Tibial nerve (tissue), 4 donors: ENCODE data around the gene CLEC7A. TPM values are rescaled to one million over a fixed set of nuclear protein-coding genes. Genes with fewer than 3 reads are reported as not detected.

ENCODE experiments used
- DNase-seq, 2 donors: peaks; one replicate each; pipeline ENCODE4 v3.0.0-alpha.2; 2019; ENCODE audit warnings: low spot score in 2 of 2
- H3K27ac ChIP-seq, 4 donors: fragments of 200-600 bp; sonication (generic) in 3 of 4; one replicate each; pipeline ENCODE4 v1.5.1; 2017 to 2019; ENCODE audit warnings: mild to moderate bottlenecking in 1 of 4
- H3K27me3 ChIP-seq, 2 donors: fragments of 200-600 bp; sonication (generic) in 1 of 2; one replicate each; pipeline versions ENCODE4 v1.5.1 to v1.6.0; 2017 to 2019
- H3K36me3 ChIP-seq, 3 donors: fragments of 200-600 bp; sonication (generic); one replicate each; pipeline ENCODE4 v1.5.1; 2018 to 2019
- H3K4me1 ChIP-seq, 4 donors: fragments of 200-600 bp; sonication (generic) in 3 of 4; one replicate each; pipeline ENCODE4 v1.5.1; 2017 to 2019
- H3K4me3 ChIP-seq, 4 donors: fragments of 200-600 bp; sonication (generic) in 3 of 4; one replicate each; pipeline ENCODE4 v1.5.1; 2017 to 2019; ENCODE audit warnings: mild to moderate bottlenecking in 1 of 4, moderate library complexity in 1 of 4
- H3K9me3 ChIP-seq, 4 donors: fragments of 200-600 bp; sonication (generic) in 3 of 4; one replicate each; pipeline ENCODE4 v1.5.1; 2017 to 2019
- EP300 ChIP-seq, 2 donors: sonication (generic); formaldehyde crosslinking; IDR thresholded peaks; one replicate each; pipeline ENCODE4 v1.6.1; 2017; ENCODE audit warnings: antibody characterized with exemption in 2 of 2, mild to moderate bottlenecking in 1 of 2
- POLR2A ChIP-seq, 2 donors: fragments of 450-650 bp; IDR thresholded peaks; one replicate each; pipeline ENCODE4 v1.6.1; 2017; ENCODE audit warnings: antibody characterized with exemption in 2 of 2, mild to moderate bottlenecking in 2 of 2, moderate library complexity in 2 of 2
- WGBS, 2 donors: methylation state at CpG; one replicate each; pipeline ENCODE4 v1.1.5; 2018; 5-methylcytosine and 5-hydroxymethylcytosine counted together
- total RNA-seq, 4 donors: library from RNA; depleted of rRNA; stranded (reverse); fragments of >200 nt; gene quantifications; one replicate each; pipeline ENCODE4 v1.1.0, GENCODE V29; 2016
- TF ChIP-seq, protein P1 (sequence below), 5 experiments: fragments of 200-600 bp in 3 of 5; fragments of 450-650 bp in 2 of 5; sonication (generic) in 3 of 5; IDR thresholded peaks; one replicate each; pipeline ENCODE4 v1.5.1; 2016 to 2019; ENCODE audit warnings: antibody characterized with exemption in 5 of 5, mild to moderate bottlenecking in 3 of 5, moderate library complexity in 2 of 5

The CLEC7A gene
- total RNA-seq, 4 donors from 2014 or later = 4.0 to 13.5 (median 7.9) TPM

DNA sequence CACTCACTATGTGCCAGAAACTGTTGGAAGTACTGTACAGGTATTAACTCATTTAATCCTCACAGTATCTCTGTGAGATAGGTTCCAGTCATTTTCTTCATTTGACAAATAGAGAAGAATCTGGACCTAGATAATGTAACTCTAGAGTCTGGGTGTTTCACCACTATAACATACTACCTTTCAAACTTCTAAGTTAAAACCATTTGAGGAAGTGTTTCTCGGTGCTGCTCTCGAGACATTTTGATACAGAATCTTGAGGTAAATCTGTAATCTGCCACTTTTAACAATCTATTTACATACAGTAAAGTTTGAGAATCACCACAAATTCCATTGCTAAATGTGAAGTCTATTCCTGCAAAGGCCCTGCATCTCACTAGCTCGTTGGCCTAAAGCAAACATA lies 33.1 kb upstream of the CLEC7A start:
- WGBS, 2 donors = 76 to 78% methylated on average over 3 of the region's 3 CpGs
- DNase-seq = no peak
- H3K27me3 ChIP-seq = no peaks in the 10 kb centered on the region
- H3K4me1 ChIP-seq = peaks cover 0 to 11% (median 0%) of the 10 kb centered on the region in 4 donors
- H3K4me3 ChIP-seq = no peak overlapping the region
- no peaks in the 10 kb centered on the region for H3K9me3 ChIP-seq
- no peak overlapping the region for H3K27ac ChIP-seq
- TF ChIP-seq EP300 (IDR thresholded peaks at IDR 0.05) (no peak), POLR2A (IDR thresholded peaks at IDR 0.05) (no peak)
- TF ChIP-seq, protein P1, sequence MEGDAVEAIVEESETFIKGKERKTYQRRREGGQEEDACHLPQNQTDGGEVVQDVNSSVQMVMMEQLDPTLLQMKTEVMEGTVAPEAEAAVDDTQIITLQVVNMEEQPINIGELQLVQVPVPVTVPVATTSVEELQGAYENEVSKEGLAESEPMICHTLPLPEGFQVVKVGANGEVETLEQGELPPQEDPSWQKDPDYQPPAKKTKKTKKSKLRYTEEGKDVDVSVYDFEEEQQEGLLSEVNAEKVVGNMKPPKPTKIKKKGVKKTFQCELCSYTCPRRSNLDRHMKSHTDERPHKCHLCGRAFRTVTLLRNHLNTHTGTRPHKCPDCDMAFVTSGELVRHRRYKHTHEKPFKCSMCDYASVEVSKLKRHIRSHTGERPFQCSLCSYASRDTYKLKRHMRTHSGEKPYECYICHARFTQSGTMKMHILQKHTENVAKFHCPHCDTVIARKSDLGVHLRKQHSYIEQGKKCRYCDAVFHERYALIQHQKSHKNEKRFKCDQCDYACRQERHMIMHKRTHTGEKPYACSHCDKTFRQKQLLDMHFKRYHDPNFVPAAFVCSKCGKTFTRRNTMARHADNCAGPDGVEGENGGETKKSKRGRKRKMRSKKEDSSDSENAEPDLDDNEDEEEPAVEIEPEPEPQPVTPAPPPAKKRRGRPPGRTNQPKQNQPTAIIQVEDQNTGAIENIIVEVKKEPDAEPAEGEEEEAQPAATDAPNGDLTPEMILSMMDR (IDR thresholded peaks at IDR 0.05) = no peak
- no peaks in the 10 kb centered on the region for H3K36me3 ChIP-seq

DNA sequence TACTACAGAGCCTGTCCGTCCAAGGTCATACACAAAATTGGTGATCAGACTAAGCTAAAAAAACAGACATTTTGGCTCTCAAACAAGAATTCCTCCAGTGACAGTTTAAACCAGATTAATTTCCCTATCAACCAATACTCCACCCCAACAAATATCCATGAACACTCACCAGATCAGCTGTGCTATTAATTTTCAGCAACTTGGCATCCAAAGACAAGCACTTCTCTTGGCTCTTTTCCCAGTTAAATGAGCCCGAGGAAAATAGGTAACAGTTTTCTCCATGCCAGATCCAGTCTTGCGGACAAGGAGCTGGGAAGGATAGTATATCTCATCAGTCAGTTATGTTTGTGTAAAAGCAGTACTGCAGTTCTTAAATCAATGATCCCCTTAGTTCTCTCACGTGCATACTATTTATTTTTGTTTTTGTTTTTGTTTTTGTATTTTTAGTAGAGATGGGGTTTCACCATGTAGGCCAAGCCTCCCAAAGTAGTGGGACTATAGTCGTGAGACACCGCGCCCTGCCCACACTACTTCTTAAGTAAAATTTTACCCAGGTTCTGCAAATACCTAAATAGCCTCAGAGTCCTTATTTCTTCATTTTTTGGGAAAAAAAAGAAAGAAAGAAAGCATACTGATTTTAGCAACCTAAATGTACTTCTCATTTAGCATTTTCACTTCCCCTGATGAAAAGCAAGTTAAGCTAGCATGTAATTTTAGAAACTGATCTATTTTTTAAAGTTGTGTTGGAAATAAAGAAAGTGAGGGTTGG lies 30.8 kb upstream of the CLEC7A start:
- Histone ChIP-seq H3K4me1 (peaks cover 0 to 6% (median 0%) of the 10 kb centered on the region in 4 donors), H3K27me3 (no peaks in the 10 kb centered on the region), H3K27ac (no peak overlapping the region), H3K4me3 (no peak overlapping the region), H3K36me3 (no peaks in the 10 kb centered on the region), H3K9me3 (no peaks in the 10 kb centered on the region)
- 64% methylated on average over 7 of the region's 7 CpGs for WGBS, 2 donors
- no peak for DNase-seq
- TF ChIP-seq, protein P1 (IDR thresholded peaks at IDR 0.05) = no peak
- no peak for TF ChIP-seq POLR2A (IDR thresholded peaks at IDR 0.05)
- no peak for TF ChIP-seq EP300 (IDR thresholded peaks at IDR 0.05)

DNA sequence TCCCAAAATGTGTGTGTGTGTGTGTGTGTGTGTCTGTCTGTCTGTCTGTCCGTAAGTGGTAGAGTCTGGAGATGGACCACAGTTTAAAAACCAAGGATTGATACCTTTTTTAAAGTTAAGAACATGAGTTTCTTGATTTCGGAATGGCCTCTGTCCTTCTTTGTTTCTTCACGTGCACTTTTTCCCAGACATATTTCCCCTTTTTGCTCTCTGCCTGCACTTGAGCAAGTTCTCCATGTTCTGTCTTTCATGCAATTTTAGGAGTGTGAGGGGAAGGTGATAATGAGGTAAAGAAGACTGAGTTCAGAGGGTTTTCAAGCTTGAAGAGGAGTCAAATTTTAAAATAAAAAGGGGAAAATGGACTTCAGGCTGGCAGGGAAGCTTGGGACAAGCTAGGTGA lies 29.3 kb upstream of the CLEC7A start:
- H3K4me1 ChIP-seq = peaks cover 0 to 6% (median 0%) of the 10 kb centered on the region in 4 donors
- H3K4me3 ChIP-seq = no peak overlapping the region
- no peaks in the 10 kb centered on the region for H3K27me3 ChIP-seq
- DNase-seq = no peak
- H3K27ac ChIP-seq = no peak overlapping the region
- no peak for TF ChIP-seq EP300 (IDR thresholded peaks at IDR 0.05)
- TF ChIP-seq, protein P1 (IDR thresholded peaks at IDR 0.05) = no peak
- no peaks in the 10 kb centered on the region for H3K9me3 ChIP-seq
- H3K36me3 ChIP-seq = no peaks in the 10 kb centered on the region
- WGBS, 2 donors = 62 to 64% methylated on average over 3 of the region's 3 CpGs

DNA sequence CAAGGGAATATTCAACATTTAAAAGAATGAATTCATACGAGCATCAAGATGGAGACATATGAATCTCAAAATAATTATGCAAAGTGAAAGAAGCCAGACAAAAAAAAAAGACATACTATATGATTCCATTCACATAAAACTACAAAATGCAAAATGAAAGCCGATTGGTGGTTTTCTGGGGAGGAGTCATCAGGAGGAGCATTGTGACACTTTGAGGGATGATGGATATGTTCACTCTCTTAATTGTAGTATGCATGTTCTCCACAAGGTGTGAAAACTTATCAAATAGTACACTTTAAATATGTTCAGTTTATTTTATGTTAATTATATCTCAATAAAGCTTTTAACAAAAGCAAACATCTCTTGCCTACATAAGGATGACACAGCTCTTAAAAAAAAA lies 28.4 kb upstream of the CLEC7A start:
- Histone ChIP-seq H3K36me3 (no peaks in the 10 kb centered on the region), H3K27me3 (no peaks in the 10 kb centered on the region), H3K9me3 (no peaks in the 10 kb centered on the region), H3K27ac (no peak overlapping the region), H3K4me1 (peaks cover 0 to 6% (median 0%) of the 10 kb centered on the region in 4 donors), H3K4me3 (no peak overlapping the region)
- TF ChIP-seq, protein P1 (IDR thresholded peaks at IDR 0.05) = no peak
- TF ChIP-seq EP300 (IDR thresholded peaks at IDR 0.05) (no peak), POLR2A (IDR thresholded peaks at IDR 0.05) (no peak)
- no peak for DNase-seq
- WGBS, 2 donors = 86 to 87% methylated on average over 2 of the region's 2 CpGs

DNA sequence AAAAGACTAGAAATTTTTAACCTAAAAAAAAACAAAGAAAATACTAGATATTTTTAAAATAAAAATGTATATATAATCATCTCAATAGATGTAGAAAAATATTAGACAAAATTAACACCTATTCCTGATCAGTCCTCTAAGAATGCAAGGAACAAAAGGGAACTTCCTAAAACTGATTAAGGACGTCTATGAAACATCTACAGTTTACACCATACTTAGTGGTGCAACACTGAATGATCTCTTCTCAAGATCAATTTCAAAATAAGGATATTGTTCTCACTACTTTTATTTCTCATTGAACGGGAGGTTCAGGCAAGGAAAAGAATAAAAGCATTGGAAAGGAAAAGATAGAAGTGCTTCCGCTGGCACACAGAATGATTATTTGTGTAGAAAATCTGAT lies 26.0 kb upstream of the CLEC7A start:
- H3K9me3 ChIP-seq = no peaks in the 10 kb centered on the region
- H3K27me3 ChIP-seq = no peaks in the 10 kb centered on the region
- DNase-seq = no peak
- H3K27ac ChIP-seq = no peak overlapping the region
- peaks cover 0 to 11% (median 3%) of the 10 kb centered on the region in 4 donors for H3K4me1 ChIP-seq
- H3K36me3 ChIP-seq = no peaks in the 10 kb centered on the region
- WGBS, 2 donors = 54 to 63% methylated on average over 3 of the region's 3 CpGs
- no peak overlapping the region for H3K4me3 ChIP-seq
- TF ChIP-seq, protein P1 (IDR thresholded peaks at IDR 0.05) = no peak
- TF ChIP-seq EP300 (IDR thresholded peaks at IDR 0.05) (no peak), POLR2A (IDR thresholded peaks at IDR 0.05) (no peak)
